Measurements from ENCODE around the gene TENM3. TPM values are rescaled to one million over a fixed set of nuclear protein-coding genes. Genes with fewer than 3 reads are reported as not detected.

Gene TENM3
- total and polyA plus RNA-seq, 10 of the 15 experiments (the other 5 are each of a cell fraction or from before 2014, with no cell fraction given), result 0.01 to 1.7 (median 0.08) TPM; not detected in 2

- TF ChIP-seq CEBPB (IDR thresholded peaks at IDR 0.05; ENCODE audit: borderline replicate concordance in 1 of 2, low read depth in 2 of 2, low read length in 2 of 2) (no peak), TARDBP (IDR thresholded peaks at IDR 0.05; ENCODE audit: borderline replicate concordance) (no peak), ZZZ3 (IDR thresholded peaks at IDR 0.05; ENCODE audit: control insufficient read depth, insufficient read length, low read depth) (no peak)
These were observed 332.0 kb downstream of the TENM3 start (continued) for GRCh38 chr4:182575225-182575624.

- POLR2A ChIA-PET, result no interaction called here
- H4K20me1 ChIP-seq (ENCODE audit: control insufficient read depth, insufficient read depth), result no peaks in the 10 kb centered on the region
- no peaks in the 10 kb centered on the region for H3K4me1 ChIP-seq (ENCODE audit: control insufficient read depth, insufficient read depth, low read length)
- 30% methylated on average over 11 of the region's 12 CpGs for WGBS (ENCODE audit: insufficient coverage, insufficient replicate concordance, low lambda C conversion rate, missing lambda C conversion rate)
- no TSS peak for BruUV-seq (replicated peaks)
- TF ChIP-seq YBX1 (IDR thresholded peaks at IDR 0.05) (no peak), SREBF1 (IDR thresholded peaks at IDR 0.05; ENCODE audit: low read length) (no peak), STAT1 (conservative IDR thresholded peaks at IDR 0.05) (no peak)
- CTCF ChIA-PET, result interaction anchor here (0.6 to 1.1 kb wide), 2 partner anchors 9 to 39 kb away, joined by 3 to 6 read pairs; no protein-coding TSS in a partner anchor
- H3K9me3 ChIP-seq (replicated peaks; ENCODE audit: control insufficient read depth, insufficient read depth, low read length), result no peaks in the 10 kb centered on the region
- H3K27ac ChIP-seq (ENCODE audit: control insufficient read depth, insufficient read depth), result no peak overlapping the region
- SMC1A ChIA-PET (ENCODE audit: uncharacterized antibody, unreplicated experiment), result no interaction called here
- RAD21 ChIA-PET (ENCODE audit: unreplicated experiment), result no interaction called here
- no peaks in the 10 kb centered on the region for H3K27me3 ChIP-seq (replicated peaks in 1 of 2; ENCODE audit: control insufficient read depth in 2 of 2, insufficient read depth in 2 of 2, low read length in 1 of 2)
- no peak for DNase-seq (ENCODE audit: low read depth, low spot score)
- in situ Hi-C loops (cut with MboI), result no loop called here
- no peak overlapping the region for H3K9ac ChIP-seq (ENCODE audit: control insufficient read depth, insufficient read depth, low read length)
- no peaks in the 10 kb centered on the region for H3K36me3 ChIP-seq (ENCODE audit: control insufficient read depth in 2 of 2, insufficient read depth in 2 of 2, low read length in 1 of 2)
- FAIRE-seq, result no peak
- no peak overlapping the region for H2AFZ ChIP-seq (ENCODE audit: control insufficient read depth, low read depth, low read length)
- H3K4me3 ChIP-seq, result no peak overlapping the region
- intact Hi-C loops (cut with micrococcal nuclease; ENCODE audit: unreplicated experiment), result no loop called here
- no peak overlapping the region for H3K4me2 ChIP-seq (ENCODE audit: control insufficient read depth, insufficient read depth)
- no peaks in the 10 kb centered on the region for H3K79me2 ChIP-seq (ENCODE audit: control insufficient read depth, insufficient read depth, low read length)
- no peak for ATAC-seq
These were observed 333.5 kb downstream of the TENM3 start for GRCh38 chr4:182576601-182577289.

- Histone ChIP-seq H3K9ac (ENCODE audit: control insufficient read depth, insufficient read depth, low read length) (no peak overlapping the region), H3K4me1 (ENCODE audit: control insufficient read depth, insufficient read depth, low read length) (no peaks in the 10 kb centered on the region), H4K20me1 (ENCODE audit: control insufficient read depth, insufficient read depth) (no peaks in the 10 kb centered on the region), H3K9me3 (replicated peaks; ENCODE audit: control insufficient read depth, insufficient read depth, low read length) (no peaks in the 10 kb centered on the region), H3K79me2 (ENCODE audit: control insufficient read depth, insufficient read depth, low read length) (no peaks in the 10 kb centered on the region), H3K4me3 (no peak overlapping the region), H3K4me2 (ENCODE audit: control insufficient read depth, insufficient read depth) (no peak overlapping the region), H3K36me3 (ENCODE audit: control insufficient read depth in 2 of 2, insufficient read depth in 2 of 2, low read length in 1 of 2) (no peaks in the 10 kb centered on the region), H3K27me3 (replicated peaks in 1 of 2; ENCODE audit: control insufficient read depth in 2 of 2, insufficient read depth in 2 of 2, low read length in 1 of 2) (no peaks in the 10 kb centered on the region), H2AFZ (ENCODE audit: control insufficient read depth, low read depth, low read length) (no peak overlapping the region), H3K27ac (ENCODE audit: control insufficient read depth, insufficient read depth) (no peak overlapping the region)
- intact Hi-C loops (cut with micrococcal nuclease; ENCODE audit: unreplicated experiment) (no loop called here), in situ Hi-C loops (cut with MboI) (no loop called here)
- ChIA-PET CTCF (no interaction called here), POLR2A (no interaction called here), SMC1A (ENCODE audit: uncharacterized antibody, unreplicated experiment) (no interaction called here), RAD21 (ENCODE audit: unreplicated experiment) (no interaction called here)
- no peak for ATAC-seq
- 42% methylated on average over 5 of the region's 5 CpGs for WGBS (ENCODE audit: insufficient coverage, insufficient replicate concordance, low lambda C conversion rate, missing lambda C conversion rate)
- TF ChIP-seq ZZZ3 (IDR thresholded peaks at IDR 0.05; ENCODE audit: control insufficient read depth, insufficient read length, low read depth) (no peak), NFYA (IDR thresholded peaks at IDR 0.05; ENCODE audit: borderline replicate concordance, low read depth, low read length) (no peak), NR2C1 (IDR thresholded peaks at IDR 0.05) (no peak), MAX (IDR thresholded peaks at IDR 0.05; ENCODE audit: low read depth, low read length) (no peak)
- FAIRE-seq, result no peak
- no peak for DNase-seq (ENCODE audit: low read depth, low spot score)
- no TSS peak for BruUV-seq (replicated peaks)
These were observed 334.2 kb downstream of the TENM3 start for GRCh38 chr4:182577411-182577810.

Measured in GM12878 (cell line).